Neural progenitor cell (in vitro differentiated cells): Measurements from ENCODE around the gene FBL. TPM values are rescaled to one million over a fixed set of nuclear protein-coding genes. Genes with fewer than 3 reads are reported as not detected.

Source experiments
- DNase-seq: peaks from one replicate; pipeline ENCODE4 v3.0.0-alpha.2; 2016; ENCODE audit warnings: low spot score
- H2AFZ ChIP-seq: fragments of 200-600 bp; sonication (generic); replicated peaks from 2 replicates; pipeline ENCODE4 v1.6.1; 2016; ENCODE audit warnings: antibody characterized with exemption
- H3F3A ChIP-seq: fragments of 200-600 bp; sonication (generic); 2 replicates; pipeline ENCODE4 v1.6.1; 2016; ENCODE audit warnings: antibody characterized with exemption, low read depth
- H3K27ac ChIP-seq: fragments of 200-600 bp; sonication (generic); 2 replicates; pipeline ENCODE4 v1.5.1; 2016; ENCODE audit warnings: mild to moderate bottlenecking
- H3K27me3 ChIP-seq: fragments of 200-600 bp; sonication (generic); 2 replicates; pipeline ENCODE4 v1.6.1; 2016; ENCODE audit warnings: mild to moderate bottlenecking, moderate library complexity
- H3K36me3 ChIP-seq: fragments of 200-600 bp; sonication (generic); 2 replicates; pipeline ENCODE4 v1.5.1; 2016
- H3K4me1 ChIP-seq: fragments of 200-600 bp; sonication (generic); 2 replicates; pipeline ENCODE4 v1.6.1; 2016; ENCODE audit warnings: mixed run types
- H3K4me2 ChIP-seq: fragments of 200-600 bp; sonication (generic); 2 replicates; pipeline ENCODE4 v1.6.1; 2016
- H3K4me3 ChIP-seq: fragments of 200-600 bp; sonication (generic); 2 replicates; pipeline ENCODE4 v1.5.1; 2016
- H3K79me2 ChIP-seq: fragments of 200-600 bp; sonication (generic); 2 replicates; pipeline ENCODE4 v1.6.1; 2016; ENCODE audit warnings: low read depth
- H3K9ac ChIP-seq: fragments of 200-600 bp; sonication (generic); 2 replicates; pipeline ENCODE4 v1.6.1; 2016
- H3K9me3 ChIP-seq: fragments of 200-600 bp; sonication (generic); 2 replicates; pipeline ENCODE4 v1.5.1; 2016; ENCODE audit warnings: low read depth
- H4K20me1 ChIP-seq: fragments of 200-600 bp; sonication (generic); 2 replicates; pipeline ENCODE4 v1.6.1; 2016; ENCODE audit warnings: low read depth
- H3K27ac Mint-ChIP-seq: 3 replicates; pipeline ENCODE4 v1.8.0; 2021; ENCODE audit warnings: mixed read lengths
- H3K27me3 Mint-ChIP-seq: 2 replicates; pipeline ENCODE4 v1.8.0; 2022; ENCODE audit warnings: low read depth, mild to moderate bottlenecking, inconsistent platforms, moderate library complexity, mixed read lengths; ENCODE audit not compliant: insufficient read depth
- H3K36me3 Mint-ChIP-seq: 3 replicates; pipeline ENCODE4 v1.8.0; 2021; ENCODE audit warnings: mixed read lengths
- H3K4me1 Mint-ChIP-seq: 3 replicates; pipeline ENCODE4 v1.8.0; 2021; ENCODE audit warnings: mixed read lengths
- H3K4me3 Mint-ChIP-seq: 3 replicates; pipeline ENCODE4 v1.8.0; 2021; ENCODE audit warnings: mild to moderate bottlenecking, moderate library complexity, mixed read lengths
- H3K9me3 Mint-ChIP-seq: 3 replicates; pipeline ENCODE4 v1.8.0; 2020; ENCODE audit warnings: mixed read lengths
- CTCF ChIP-seq: fragments of 200-600 bp; sonication (generic); IDR thresholded peaks from 2 replicates; pipeline ENCODE4 v1.5.1; 2017; ENCODE audit warnings: antibody characterized with exemption, mild to moderate bottlenecking
- EZH2 ChIP-seq: fragments of 200-600 bp; sonication (generic); IDR thresholded peaks from 2 replicates; pipeline ENCODE4 v1.6.1; 2017; ENCODE audit warnings: antibody characterized with exemption, mild to moderate bottlenecking, moderate library complexity
- EZH2phosphoT487 ChIP-seq: fragments of 200-600 bp; sonication (generic); IDR thresholded peaks from 2 replicates; pipeline ENCODE4 v1.6.1; 2017; ENCODE audit warnings: antibody characterized with exemption
- total RNA-seq: library from RNA; depleted of rRNA; stranded (reverse); fragments of >200 nt; gene quantifications from 2 replicates; pipeline ENCODE4 v1.2.3, GENCODE V29; 2015; ENCODE audit warnings: low replicate concordance

The FBL gene
- total RNA-seq, 1 donor from 2014 or later = 428 TPM

DNA sequence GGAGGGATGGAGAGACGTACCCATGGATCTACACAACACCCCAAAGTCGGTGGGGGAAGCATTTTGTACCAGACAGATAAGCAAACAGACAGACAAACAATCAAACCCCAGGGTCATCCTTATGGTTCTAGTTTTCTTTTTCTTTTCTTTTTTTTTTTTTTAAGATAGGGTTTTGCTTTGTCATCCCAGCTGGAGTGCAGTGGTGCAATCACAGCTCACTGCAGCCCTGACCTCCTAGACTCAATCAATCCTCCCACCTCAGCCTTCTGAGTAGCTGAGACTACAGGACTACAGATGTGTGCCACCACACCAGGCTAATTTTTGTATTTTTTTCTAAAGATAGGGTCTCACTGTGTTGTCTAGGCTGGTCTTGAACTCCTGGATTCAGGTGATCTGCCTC is 17.9 kb upstream of the FBL start:
- Mint-ChIP-seq H3K27me3 (peaks cover 2% of the 10 kb centered on the region), H3K4me1 (peaks cover 2% of the 10 kb centered on the region), H3K9me3 (no peaks in the 10 kb centered on the region), H3K4me3 (no peak overlapping the region), H3K27ac (no peak overlapping the region), H3K36me3 (no peaks in the 10 kb centered on the region)
- H2AFZ ChIP-seq = no peak overlapping the region
- no peak overlapping the region for H3K27ac ChIP-seq
- no peaks in the 10 kb centered on the region for H3K36me3 ChIP-seq
- no peaks in the 10 kb centered on the region for H3K9me3 ChIP-seq
- H3K79me2 ChIP-seq = no peaks in the 10 kb centered on the region
- H3K4me1 ChIP-seq = no peaks in the 10 kb centered on the region
- no peak overlapping the region for H3K4me3 ChIP-seq
- H4K20me1 ChIP-seq = no peaks in the 10 kb centered on the region
- TF ChIP-seq CTCF (no peak), EZH2phosphoT487 (no peak), EZH2 (no peak)
- DNase-seq = no peak
- no peaks in the 10 kb centered on the region for H3F3A ChIP-seq
- H3K27me3 ChIP-seq = no peaks in the 10 kb centered on the region
- no peak overlapping the region for H3K9ac ChIP-seq
- H3K4me2 ChIP-seq = no peak overlapping the region

DNA sequence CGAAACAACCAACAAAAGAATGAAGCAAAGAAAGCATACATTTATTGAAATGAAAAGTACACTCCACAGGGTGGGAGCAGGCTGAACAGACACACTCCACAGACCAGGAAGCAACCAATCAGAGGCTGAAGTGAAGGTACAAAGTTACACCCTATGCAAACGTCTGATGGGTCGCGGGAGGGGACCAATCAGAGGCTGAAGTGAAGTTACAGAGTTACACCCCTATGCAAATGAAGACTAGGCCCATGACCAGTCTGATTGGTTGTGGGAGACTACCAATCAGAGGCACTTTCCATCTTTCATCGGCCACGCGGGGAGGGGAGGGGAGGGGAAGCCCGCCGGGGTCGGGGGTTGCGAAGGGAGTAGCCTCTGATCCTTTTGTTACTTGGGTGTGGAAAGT is 12.4 kb upstream of the FBL start:
- Mint-ChIP-seq H3K4me1 (peaks cover 6% of the 10 kb centered on the region), H3K27ac (peak overlapping the region; percentile 91), H3K4me3 (peak overlapping the region; percentile 72), H3K9me3 (peaks cover 5% of the 10 kb centered on the region), H3K36me3 (no peaks in the 10 kb centered on the region), H3K27me3 (peaks cover 2% of the 10 kb centered on the region)
- TF ChIP-seq EZH2phosphoT487 = no peak
- TF ChIP-seq EZH2 = no peak
- TF ChIP-seq CTCF = no peak
- H3K4me2 ChIP-seq = no peak overlapping the region
- no peaks in the 10 kb centered on the region for H3K4me1 ChIP-seq
- no peaks in the 10 kb centered on the region for H4K20me1 ChIP-seq
- H3K79me2 ChIP-seq = no peaks in the 10 kb centered on the region
- H3F3A ChIP-seq = no peaks in the 10 kb centered on the region
- peak overlapping the region; percentile 38 for H2AFZ ChIP-seq
- no peaks in the 10 kb centered on the region for H3K27me3 ChIP-seq
- no peak overlapping the region for H3K9ac ChIP-seq
- DNase-seq = peak; percentile 75
- no peak overlapping the region for H3K27ac ChIP-seq
- no peaks in the 10 kb centered on the region for H3K9me3 ChIP-seq
- no peaks in the 10 kb centered on the region for H3K36me3 ChIP-seq
- no peak overlapping the region for H3K4me3 ChIP-seq

- no peaks in the 10 kb centered on the region for H3K79me2 ChIP-seq
- no peak overlapping the region for H3K4me3 Mint-ChIP-seq
Measured at GRCh38 chr19:39852882-39853281, 6.7 kb upstream of the FBL start.

DNA sequence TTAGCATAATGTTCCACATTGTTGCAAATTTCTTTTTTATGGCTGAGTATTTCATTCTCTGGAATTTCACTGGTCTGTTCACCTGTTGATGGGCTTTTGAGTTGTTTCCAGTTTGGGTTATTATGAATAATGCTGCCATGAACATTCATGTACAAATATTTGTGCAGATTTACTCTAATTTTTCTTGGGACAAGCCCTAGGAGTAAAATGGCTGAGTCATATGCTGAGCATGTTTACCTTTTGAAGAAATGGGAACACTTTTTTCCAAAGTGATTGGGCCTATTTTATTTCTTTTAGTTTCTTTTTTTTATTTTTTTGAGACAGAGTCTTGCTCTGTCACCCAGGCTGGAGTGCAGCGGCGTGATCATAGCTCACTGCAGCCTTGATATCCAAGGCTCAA is 4.7 kb upstream of the FBL start:
- Mint-ChIP-seq H3K27ac (no peak overlapping the region), H3K9me3 (no peaks in the 10 kb centered on the region), H3K4me3 (no peak overlapping the region), H3K36me3 (no peaks in the 10 kb centered on the region), H3K27me3 (peaks cover 8% of the 10 kb centered on the region), H3K4me1 (peaks cover 11% of the 10 kb centered on the region)
- H3K4me1 ChIP-seq = peaks cover 10% of the 10 kb centered on the region
- no peaks in the 10 kb centered on the region for H4K20me1 ChIP-seq
- DNase-seq = no peak
- TF ChIP-seq EZH2phosphoT487 = no peak
- TF ChIP-seq EZH2 = no peak
- TF ChIP-seq CTCF = no peak
- peaks cover 3% of the 10 kb centered on the region for H3K79me2 ChIP-seq
- no peak overlapping the region for H3K9ac ChIP-seq
- no peak overlapping the region for H3K27ac ChIP-seq
- H3K36me3 ChIP-seq = no peaks in the 10 kb centered on the region
- no peak overlapping the region for H2AFZ ChIP-seq
- H3F3A ChIP-seq = peaks cover 9% of the 10 kb centered on the region
- no peaks in the 10 kb centered on the region for H3K9me3 ChIP-seq
- no peak overlapping the region for H3K4me3 ChIP-seq
- H3K27me3 ChIP-seq = no peaks in the 10 kb centered on the region
- no peak overlapping the region for H3K4me2 ChIP-seq

More at GRCh38 chr19:39852882-39853281, 6.7 kb upstream of the FBL start:
- H3K36me3 ChIP-seq = no peaks in the 10 kb centered on the region
- TF ChIP-seq EZH2 (no peak), EZH2phosphoT487 (no peak)
- H2AFZ ChIP-seq = no peak overlapping the region
- no peak overlapping the region for H3K9ac ChIP-seq
- no peak overlapping the region for H3K4me3 ChIP-seq
- H3K27me3 ChIP-seq = no peaks in the 10 kb centered on the region
- Mint-ChIP-seq H3K27me3 (peaks cover 3% of the 10 kb centered on the region), H3K4me1 (no peaks in the 10 kb centered on the region), H3K9me3 (no peaks in the 10 kb centered on the region), H3K27ac (no peak overlapping the region), H3K36me3 (no peaks in the 10 kb centered on the region)
- H3F3A ChIP-seq = no peaks in the 10 kb centered on the region
- DNase-seq = no peak
- H3K9me3 ChIP-seq = no peaks in the 10 kb centered on the region
- H3K4me2 ChIP-seq = no peak overlapping the region
- no peaks in the 10 kb centered on the region for H4K20me1 ChIP-seq
- no peaks in the 10 kb centered on the region for H3K4me1 ChIP-seq
- H3K27ac ChIP-seq = no peak overlapping the region
